A549 (cell line): ENCODE measurements around the gene TOMM40. TPM values are rescaled to one million over a fixed set of nuclear protein-coding genes. Genes with fewer than 3 reads are reported as not detected.
A peak's percentile ranks its signal among the peaks of the same experiment; 100 is the strongest.

Experiments
- ATAC-seq, 2 experiments: fragments of 200-7000 bp in 1 of 2; fragments of >200 bp in 1 of 2; cut with Nextera tagmentation in 1 of 2; cut with Tn5 transposase in 1 of 2; 3 replicates each; pipeline versions ENCODE4 v1.8.0 to v1.9.1; 2018 to 2020; ENCODE audit warnings: mild to moderate bottlenecking in 1 of 2, moderate library complexity in 1 of 2
- CTCF ChIA-PET: fragments of 300-600 bp; sonication (Branson Sonifier 250); formaldehyde crosslinking; extraction: SDS; loops from one replicate; lab custom pipeline; 2021; ENCODE audit warnings: antibody characterized with exemption, inconsistent platforms; lab: Yijun Ruan, JAX
- POLR2A ChIA-PET: fragments of 350-600 bp; formaldehyde crosslinking; extraction: SDS; loops from one replicate; lab custom pipeline; 2021; ENCODE audit warnings: antibody characterized with exemption, inconsistent platforms; lab: Yijun Ruan, JAX
- DNase-seq, 2 experiments: peaks; one replicate each; pipeline versions ENCODE4 v3.0.0 to v3.0.0-alpha.2; 2011 to 2016; ENCODE audit warnings: low read depth in 1 of 2, low spot score in 1 of 2
- FAIRE-seq: peaks from 2 replicates; lab custom pipeline; 2011; peaks lifted over from hg19 to GRCh38; lab: Jason Lieb, UNC
- H3K27ac ChIP-seq, 2 experiments: fragments of >200 bp; sonication (Bioruptor Twin); formaldehyde crosslinking; 3 replicates each; pipeline ENCODE4 v1.5.1; 2016 to 2017
- H3K4me1 ChIP-seq: fragments of >200 bp; sonication (Bioruptor Twin); formaldehyde crosslinking; 3 replicates; pipeline ENCODE4 v1.6.1; 2016
- H3K4me2 ChIP-seq: fragments of >200 bp; sonication (Bioruptor Twin); formaldehyde crosslinking; 3 replicates; pipeline ENCODE4 v1.6.1; 2016
- H3K4me3 ChIP-seq: fragments of >200 bp; sonication (Bioruptor Twin); formaldehyde crosslinking; 3 replicates; pipeline ENCODE4 v1.5.1; 2016
- H3K9me3 ChIP-seq: fragments of >200 bp; sonication (Bioruptor Twin); formaldehyde crosslinking; 3 replicates; pipeline ENCODE4 v1.6.1; 2016
- ATOH8 ChIP-seq: fragments of 250-450 bp; sonication (Bioruptor Pico); IDR thresholded peaks from 2 replicates; pipeline ENCODE4 v1.5.0; 2020; ENCODE audit warnings: low read depth, mild to moderate bottlenecking, moderate library complexity
- BHLHE40 ChIP-seq: IDR thresholded peaks from 2 replicates; pipeline ENCODE4 v1.6.1; 2012; ENCODE audit warnings: low read depth, low read length, inconsistent platforms
- CBX8 ChIP-seq: fragments of 200-600 bp; sonication (generic); IDR thresholded peaks from 2 replicates; pipeline ENCODE4 v1.6.1; 2016
- CHD2 ChIP-seq: fragments of 150-350 bp; IDR thresholded peaks from 2 replicates; pipeline ENCODE4 v1.6.1; 2014; ENCODE audit warnings: low read length; ENCODE audit not compliant: partially characterized antibody
- CHD4 ChIP-seq: fragments of 200-600 bp; sonication (generic); IDR thresholded peaks from 2 replicates; pipeline ENCODE4 v1.6.1; 2016; ENCODE audit warnings: antibody characterized with exemption, mild to moderate bottlenecking, borderline replicate concordance
- E2F6 ChIP-seq: IDR thresholded peaks from 2 replicates; pipeline ENCODE4 v1.6.1; 2012; ENCODE audit warnings: low read depth, borderline replicate concordance
- EHF ChIP-seq: fragments of 250-450 bp; sonication (Bioruptor Pico); IDR thresholded peaks from 2 replicates; pipeline ENCODE4 v1.5.0; 2020; ENCODE audit warnings: mild to moderate bottlenecking
- ESRRA ChIP-seq: fragments of 150-350 bp; IDR thresholded peaks from 2 replicates; pipeline ENCODE4 v1.6.1; 2014; ENCODE audit warnings: mild to moderate bottlenecking, low read length, borderline replicate concordance
- FOSB ChIP-seq: fragments of 250-450 bp; sonication (Bioruptor Pico); IDR thresholded peaks from 2 replicates; pipeline ENCODE4 v1.5.0; 2020; ENCODE audit warnings: mild to moderate bottlenecking, moderate library complexity
- HOXA7 ChIP-seq: fragments of 250-450 bp; sonication (Bioruptor Pico); IDR thresholded peaks from 2 replicates; pipeline ENCODE4 v1.5.0; 2020; ENCODE audit warnings: mild to moderate bottlenecking, moderate library complexity
- HOXB5 ChIP-seq: fragments of 250-450 bp; sonication (Bioruptor Pico); IDR thresholded peaks from 2 replicates; pipeline ENCODE4 v1.5.0; 2020; ENCODE audit warnings: mild to moderate bottlenecking, moderate library complexity
- JUN ChIP-seq, 2 experiments: fragments of >200 bp; sonication (Bioruptor Twin); formaldehyde crosslinking; IDR thresholded peaks; 2 replicates in 1 of 2; 3 replicates in 1 of 2; pipeline ENCODE4 v1.6.1; 2016 to 2017
- JUNB ChIP-seq: fragments of >200 bp; sonication (Bioruptor Twin); formaldehyde crosslinking; IDR thresholded peaks from 2 replicates; pipeline ENCODE4 v1.6.1; 2016
- KDM1A ChIP-seq: fragments of 200-600 bp; sonication (generic); IDR thresholded peaks from 2 replicates; pipeline ENCODE4 v1.6.1; 2016; ENCODE audit warnings: low read depth, mild to moderate bottlenecking
- KDM5A ChIP-seq: fragments of 200-600 bp; sonication (generic); IDR thresholded peaks from 2 replicates; pipeline ENCODE4 v1.6.1; 2016; ENCODE audit warnings: antibody characterized with exemption, mild to moderate bottlenecking
- MAFK ChIP-seq: fragments of 450-650 bp; IDR thresholded peaks from 2 replicates; pipeline ENCODE4 v1.6.1; 2014; ENCODE audit not compliant: partially characterized antibody
- MAZ ChIP-seq: fragments of 150-350 bp; IDR thresholded peaks from 2 replicates; pipeline ENCODE4 v1.6.1; 2014; ENCODE audit warnings: antibody characterized with exemption, low read depth, low read length, borderline replicate concordance
- MYC ChIP-seq: IDR thresholded peaks from 2 replicates; pipeline ENCODE4 v1.6.1; 2012; ENCODE audit warnings: mild to moderate bottlenecking, inconsistent platforms, low read length, improper control_type of control experiment, borderline replicate concordance
- NFE2L2 ChIP-seq: fragments of 150-350 bp; conservative IDR thresholded peaks from 2 replicates; pipeline ENCODE4 v1.6.1; 2014; ENCODE audit warnings: low read length
- NPAS2 ChIP-seq: fragments of 250-450 bp; sonication (Bioruptor Pico); IDR thresholded peaks from 2 replicates; pipeline ENCODE4 v1.8.0; 2022; ENCODE audit warnings: mild to moderate bottlenecking, moderate library complexity, borderline replicate concordance
- NR3C1 ChIP-seq: fragments of >200 bp; sonication (Bioruptor Twin); formaldehyde crosslinking; IDR thresholded peaks from 3 replicates; pipeline ENCODE4 v1.6.1; 2017
- PHF8 ChIP-seq: fragments of 200-600 bp; sonication (generic); IDR thresholded peaks from 2 replicates; pipeline ENCODE4 v1.6.1; 2016; ENCODE audit warnings: low read depth, mild to moderate bottlenecking, antibody characterized with exemption, moderate library complexity, borderline replicate concordance
- POLR2A ChIP-seq: IDR thresholded peaks from 2 replicates; pipeline ENCODE4 v1.6.1; 2012; ENCODE audit warnings: mild to moderate bottlenecking, low read length
- POLR2AphosphoS2 ChIP-seq: conservative IDR thresholded peaks from 2 replicates; pipeline ENCODE4 v1.6.1; 2012; ENCODE audit warnings: low read length, improper control_type of control experiment, inconsistent platforms
- RAD21 ChIP-seq, 2 experiments: fragments of >200 bp in 1 of 2; sonication (Bioruptor Twin) in 1 of 2; formaldehyde crosslinking in 1 of 2; IDR thresholded peaks in 1 of 2; conservative IDR thresholded peaks in 1 of 2; 2 replicates in 1 of 2; 3 replicates in 1 of 2; pipeline ENCODE4 v1.6.1; 2012 to 2018; ENCODE audit warnings: inconsistent platforms in 1 of 2
- RARB ChIP-seq: fragments of 250-450 bp; sonication (Bioruptor Pico); IDR thresholded peaks from 2 replicates; pipeline ENCODE4 v1.8.0; 2021; ENCODE audit warnings: mild to moderate bottlenecking, moderate library complexity
- RCOR1 ChIP-seq: fragments of 150-350 bp; IDR thresholded peaks from 2 replicates; pipeline ENCODE4 v1.6.1; 2014; ENCODE audit warnings: antibody characterized with exemption, low read length, low read depth
- RFX5 ChIP-seq: fragments of 450-650 bp; IDR thresholded peaks from 2 replicates; pipeline ENCODE4 v1.7.1; 2014; ENCODE audit warnings: antibody characterized with exemption, mild to moderate bottlenecking, moderate library complexity
- SMC3 ChIP-seq: fragments of >200 bp; sonication (Bioruptor Twin); formaldehyde crosslinking; IDR thresholded peaks from 3 replicates; pipeline ENCODE4 v1.6.1; 2018; ENCODE audit warnings: inconsistent platforms
- TFCP2L1 ChIP-seq: fragments of 250-450 bp; sonication (Bioruptor Pico); IDR thresholded peaks from 2 replicates; pipeline ENCODE4 v1.5.0; 2021; ENCODE audit warnings: mild to moderate bottlenecking
- USF2 ChIP-seq: fragments of 450-650 bp; IDR thresholded peaks from 2 replicates; pipeline ENCODE4 v1.6.1; 2014; ENCODE audit warnings: antibody characterized with exemption
- ZC3H11A ChIP-seq: fragments of 450-650 bp; IDR thresholded peaks from 2 replicates; pipeline ENCODE4 v1.6.1; 2014; ENCODE audit warnings: antibody characterized with exemption, mild to moderate bottlenecking
- WGBS: methylation state at CpG from one replicate; pipeline ENCODE4 v1.1.6; 2017; ENCODE audit errors: missing lambda C conversion rate; 5-methylcytosine and 5-hydroxymethylcytosine counted together
- polyA plus RNA-seq, 4 experiments: library from polyadenylated mRNA; depleted of rRNA in 3 of 4; stranded (reverse); fragments of >200 nt; fragmentation: RNase III in 1 of 4; extraction: RNeasy Plus Mini Kit Qiagen cat#74134 plus additional on column Dnase treatment in 1 of 4; gene quantifications; 2 replicates in 3 of 4; 3 replicates in 1 of 4; pipeline ENCODE4 v1.2.3, GENCODE V29; 2011 to 2017
- TF ChIP-seq, protein P1 (sequence below): fragments of 150-350 bp; IDR thresholded peaks from 2 replicates; pipeline ENCODE4 v1.6.1; 2014; ENCODE audit warnings: low read depth, mild to moderate bottlenecking, low read length
- TF ChIP-seq, protein P2 (sequence below): fragments of >200 bp; sonication (Bioruptor Twin); formaldehyde crosslinking; IDR thresholded peaks from 3 replicates; pipeline ENCODE4 v1.5.1; 2016
- TF ChIP-seq, protein P3 (sequence below): fragments of 250-450 bp; sonication (Bioruptor Pico); IDR thresholded peaks from 2 replicates; pipeline ENCODE4 v1.5.0; 2021; ENCODE audit warnings: mild to moderate bottlenecking, moderate library complexity, borderline replicate concordance

Gene TOMM40
- polyA plus RNA-seq, 2 of the 4 experiments (the other 2 are of a cell fraction), result 92.7 to 180 TPM

DNA sequence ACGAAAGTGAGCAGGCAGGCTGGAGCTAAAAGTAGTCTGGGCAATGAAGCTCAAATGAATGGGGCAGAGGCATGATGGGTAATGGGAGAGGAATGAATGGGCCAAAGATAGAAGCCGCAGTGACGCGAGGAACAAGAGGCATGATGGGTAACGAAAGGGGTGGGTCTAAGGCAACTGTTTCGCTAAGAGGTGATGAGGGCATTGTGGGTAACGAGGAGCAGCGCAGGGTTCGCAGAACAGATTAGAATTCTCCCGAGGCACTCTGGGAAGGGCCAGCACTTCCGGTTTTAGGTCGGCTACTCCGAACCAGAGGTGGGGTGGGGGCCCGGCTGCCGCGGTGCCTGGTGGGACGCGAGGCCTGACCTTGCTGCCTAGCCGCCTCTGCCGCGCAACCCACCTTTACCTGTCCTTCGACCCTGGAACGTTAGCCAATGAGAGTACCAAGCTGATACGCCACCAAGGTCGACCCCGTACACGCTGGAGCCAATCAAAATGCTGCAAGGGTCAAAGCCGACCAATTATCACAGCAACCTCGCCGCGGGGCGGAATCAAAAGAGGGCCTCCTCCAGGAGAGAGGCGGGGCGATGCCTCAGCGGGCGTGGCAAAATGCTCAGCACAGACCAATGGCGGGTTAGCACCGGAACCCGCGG lies 563 bp upstream of the TOMM40 start:
- Histone ChIP-seq H3K4me1 (peaks cover 23% of the 10 kb centered on the region), H3K4me3 (peak overlapping the region; percentile 46), H3K27ac (peak overlapping the region; percentile 81 to 82), H3K4me2 (peak overlapping the region; percentile 97), H3K9me3 (no peaks in the 10 kb centered on the region)
- ATAC-seq (peak; percentile 91 to 92), DNase-seq (peak; percentile 100), FAIRE-seq (peak; percentile 100)
- ChIA-PET POLR2A (interaction anchor here (0.6 to 1.7 kb wide), 17 partner anchors 9 to 1222 kb away, joined by 3 to 8 read pairs (median 3); partner anchors contain the start of genes APOC1, APOE, CLASRP and CLPTM1), CTCF (interaction anchor here (0.6 to 1.8 kb wide), 10 partner anchors 9 to 201 kb away, joined by 3 to 7 read pairs (median 3); no protein-coding TSS in a partner anchor)
- WGBS, result 1% methylated on average over 37 of the region's 40 CpGs
- TF ChIP-seq PHF8 (no peak), POLR2AphosphoS2 (peak; percentile 90; the same call in 1 of the 2 replicates), SMC3 (no peak), HOXA7 (no peak), TFCP2L1 (CRISPR knock-in tag) (no peak), CHD4 (no peak), POLR2A (peak; percentile 73), HOXB5 (CRISPR knock-in tag) (peak; percentile 32; the same call in 1 of the 2 replicates), CBX8 (no peak), JUN (IDR thresholded peaks at IDR 0.05) (peak in 1 of 2 experiments; percentile 79; a peak in 3 of 5 replicates), USF2 (no peak), RARB (CRISPR knock-in tag) (no peak), MAZ (peak; percentile 64; the same call in 1 of the 2 replicates), ATOH8 (CRISPR knock-in tag) (no peak), BHLHE40 (no peak), MYC (peak; percentile 82), KDM1A (no peak), ZC3H11A (no peak), RAD21 (conservative IDR thresholded peaks at IDR 0.05 in 1 of 2, IDR thresholded peaks at IDR 0.05 in 1 of 2) (no peak), KDM5A (no peak), NR3C1 (no peak), ESRRA (peak; percentile 78; the same call in 1 of the 2 replicates), FOSB (CRISPR knock-in tag) (no peak), NFE2L2 (no peak), EHF (CRISPR knock-in tag) (no peak), CHD2 (peak; percentile 4), MAFK (peak; percentile 1), E2F6 (0 out of 2 replicates have a peak, but pooled peaks have one; percentile 46), JUNB (no peak), RFX5 (peak; percentile 86), NPAS2 (CRISPR knock-in tag) (no peak), RCOR1 (no peak)
- TF ChIP-seq, protein P1, sequence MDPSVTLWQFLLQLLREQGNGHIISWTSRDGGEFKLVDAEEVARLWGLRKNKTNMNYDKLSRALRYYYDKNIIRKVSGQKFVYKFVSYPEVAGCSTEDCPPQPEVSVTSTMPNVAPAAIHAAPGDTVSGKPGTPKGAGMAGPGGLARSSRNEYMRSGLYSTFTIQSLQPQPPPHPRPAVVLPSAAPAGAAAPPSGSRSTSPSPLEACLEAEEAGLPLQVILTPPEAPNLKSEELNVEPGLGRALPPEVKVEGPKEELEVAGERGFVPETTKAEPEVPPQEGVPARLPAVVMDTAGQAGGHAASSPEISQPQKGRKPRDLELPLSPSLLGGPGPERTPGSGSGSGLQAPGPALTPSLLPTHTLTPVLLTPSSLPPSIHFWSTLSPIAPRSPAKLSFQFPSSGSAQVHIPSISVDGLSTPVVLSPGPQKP, result 0 out of 2 replicates have a peak, but pooled peaks have one; percentile 52
- TF ChIP-seq, protein P2, sequence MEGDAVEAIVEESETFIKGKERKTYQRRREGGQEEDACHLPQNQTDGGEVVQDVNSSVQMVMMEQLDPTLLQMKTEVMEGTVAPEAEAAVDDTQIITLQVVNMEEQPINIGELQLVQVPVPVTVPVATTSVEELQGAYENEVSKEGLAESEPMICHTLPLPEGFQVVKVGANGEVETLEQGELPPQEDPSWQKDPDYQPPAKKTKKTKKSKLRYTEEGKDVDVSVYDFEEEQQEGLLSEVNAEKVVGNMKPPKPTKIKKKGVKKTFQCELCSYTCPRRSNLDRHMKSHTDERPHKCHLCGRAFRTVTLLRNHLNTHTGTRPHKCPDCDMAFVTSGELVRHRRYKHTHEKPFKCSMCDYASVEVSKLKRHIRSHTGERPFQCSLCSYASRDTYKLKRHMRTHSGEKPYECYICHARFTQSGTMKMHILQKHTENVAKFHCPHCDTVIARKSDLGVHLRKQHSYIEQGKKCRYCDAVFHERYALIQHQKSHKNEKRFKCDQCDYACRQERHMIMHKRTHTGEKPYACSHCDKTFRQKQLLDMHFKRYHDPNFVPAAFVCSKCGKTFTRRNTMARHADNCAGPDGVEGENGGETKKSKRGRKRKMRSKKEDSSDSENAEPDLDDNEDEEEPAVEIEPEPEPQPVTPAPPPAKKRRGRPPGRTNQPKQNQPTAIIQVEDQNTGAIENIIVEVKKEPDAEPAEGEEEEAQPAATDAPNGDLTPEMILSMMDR, result no peak
- TF ChIP-seq, protein P3, sequence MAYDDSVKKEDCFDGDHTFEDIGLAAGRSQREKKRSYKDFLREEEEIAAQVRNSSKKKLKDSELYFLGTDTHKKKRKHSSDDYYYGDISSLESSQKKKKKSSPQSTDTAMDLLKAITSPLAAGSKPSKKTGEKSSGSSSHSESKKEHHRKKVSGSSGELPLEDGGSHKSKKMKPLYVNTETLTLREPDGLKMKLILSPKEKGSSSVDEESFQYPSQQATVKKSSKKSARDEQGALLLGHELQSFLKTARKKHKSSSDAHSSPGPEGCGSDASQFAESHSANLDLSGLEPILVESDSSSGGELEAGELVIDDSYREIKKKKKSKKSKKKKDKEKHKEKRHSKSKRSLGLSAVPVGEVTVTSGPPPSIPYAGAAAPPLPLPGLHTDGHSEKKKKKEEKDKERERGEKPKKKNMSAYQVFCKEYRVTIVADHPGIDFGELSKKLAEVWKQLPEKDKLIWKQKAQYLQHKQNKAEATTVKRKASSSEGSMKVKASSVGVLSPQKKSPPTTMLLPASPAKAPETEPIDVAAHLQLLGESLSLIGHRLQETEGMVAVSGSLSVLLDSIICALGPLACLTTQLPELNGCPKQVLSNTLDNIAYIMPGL (CRISPR knock-in tag), result no peak
